MM.1S (cell line): Measurements from ENCODE around the gene EXOC5.

Source experiments
- DNase-seq: peaks from one replicate; pipeline ENCODE4 v3.0.0-alpha.2; 2015
- H2AFZ ChIP-seq: fragments of 300-600 bp; sonication (generic); 2 replicates; pipeline ENCODE4 v1.6.0; 2016; ENCODE audit warnings: antibody characterized with exemption, low read length
- H3F3A ChIP-seq: fragments of 300-600 bp; sonication (generic); 2 replicates; pipeline ENCODE4 v1.6.1; 2016; ENCODE audit warnings: mild to moderate bottlenecking, antibody characterized with exemption, low read length, moderate library complexity, mixed read lengths; ENCODE audit not compliant: insufficient read depth
- H3K27ac ChIP-seq: fragments of 300-600 bp; sonication (generic); 2 replicates; pipeline ENCODE4 v1.5.1; 2016; ENCODE audit warnings: mild to moderate bottlenecking, low read length
- H3K27me3 ChIP-seq: fragments of 300-600 bp; sonication (generic); replicated peaks from 2 replicates; pipeline ENCODE4 v1.6.0; 2016; ENCODE audit warnings: low read length; ENCODE audit not compliant: insufficient read depth
- H3K36me3 ChIP-seq: fragments of 300-600 bp; sonication (generic); replicated peaks from 2 replicates; pipeline ENCODE4 v1.6.1; 2016; ENCODE audit warnings: mild to moderate bottlenecking, low read length, mixed read lengths; ENCODE audit not compliant: insufficient read depth
- H3K4me1 ChIP-seq: fragments of 300-600 bp; sonication (generic); 2 replicates; pipeline ENCODE4 v1.6.1; 2016; ENCODE audit warnings: low read length, mixed read lengths
- H3K4me2 ChIP-seq: fragments of 300-600 bp; sonication (generic); 2 replicates; pipeline ENCODE4 v1.6.0; 2016; ENCODE audit warnings: low read depth, low read length
- H3K4me3 ChIP-seq: fragments of 300-600 bp; sonication (generic); 2 replicates; pipeline ENCODE4 v1.5.1; 2016; ENCODE audit warnings: low read length, mixed read lengths
- H3K79me2 ChIP-seq: fragments of 300-600 bp; sonication (generic); 2 replicates; pipeline ENCODE4 v1.6.1; 2016; ENCODE audit warnings: mixed run types, low read length, mixed read lengths
- H3K9ac ChIP-seq: fragments of 300-600 bp; sonication (generic); 2 replicates; pipeline ENCODE4 v1.6.1; 2016; ENCODE audit warnings: low read length, mixed read lengths
- H3K9me2 ChIP-seq: fragments of 300-600 bp; sonication (generic); replicated peaks from 2 replicates; pipeline ENCODE4 v1.6.1; 2016; ENCODE audit warnings: mild to moderate bottlenecking, low read length, mixed read lengths; ENCODE audit not compliant: insufficient read depth
- H3K9me3 ChIP-seq: fragments of 300-600 bp; sonication (generic); replicated peaks from 2 replicates; pipeline ENCODE4 v1.6.1; 2016; ENCODE audit warnings: mild to moderate bottlenecking, low read length, mixed read lengths; ENCODE audit not compliant: insufficient read depth
- H4K20me1 ChIP-seq: fragments of 300-600 bp; sonication (generic); 2 replicates; pipeline ENCODE4 v1.6.1; 2016; ENCODE audit warnings: mild to moderate bottlenecking, low read length, moderate library complexity, mixed read lengths; ENCODE audit not compliant: insufficient read depth
- EZH2 ChIP-seq: fragments of 300-600 bp; sonication (generic); optimal IDR thresholded peaks from 2 replicates; pipeline ENCODE3; 2017; ENCODE audit warnings: low read depth, mild to moderate bottlenecking, antibody characterized with exemption, low read length, mixed read lengths
- EZH2phosphoT487 ChIP-seq: fragments of 300-600 bp; sonication (generic); IDR thresholded peaks from 2 replicates; pipeline ENCODE4 v1.6.1; 2018; ENCODE audit warnings: antibody characterized with exemption, low read length
- TF ChIP-seq, protein P1 (sequence below): fragments of 300-600 bp; sonication (generic); IDR thresholded peaks from 2 replicates; pipeline ENCODE4 v1.5.1; 2016; ENCODE audit warnings: antibody characterized with exemption, low read length, mixed read lengths

The EXOC5 gene

DNA sequence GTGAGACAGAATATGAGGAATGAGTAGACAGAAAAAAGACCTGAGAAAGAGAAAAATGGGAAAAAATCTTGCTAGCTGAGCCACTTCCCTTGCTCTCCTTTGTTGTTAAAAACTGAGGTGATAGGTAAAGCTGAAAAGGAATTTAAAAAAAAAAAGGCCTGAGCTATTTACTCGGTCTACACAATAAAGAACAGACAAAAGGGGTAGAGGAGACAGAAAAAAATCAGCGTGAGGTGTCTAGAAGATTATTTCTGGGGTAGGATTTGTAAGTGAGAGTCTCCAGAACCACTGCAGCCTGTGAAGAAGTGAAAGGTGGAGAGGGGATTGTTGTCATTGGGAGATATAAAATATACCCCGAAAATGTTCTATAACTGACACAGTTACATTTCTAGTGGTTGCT is 98.8 kb downstream of the EXOC5 start:
- no peak overlapping the region for H3K27ac ChIP-seq
- no peaks in the 10 kb centered on the region for H4K20me1 ChIP-seq
- DNase-seq: no peak
- no peaks in the 10 kb centered on the region for H3K36me3 ChIP-seq
- no peaks in the 10 kb centered on the region for H3K27me3 ChIP-seq
- H2AFZ ChIP-seq: no peak overlapping the region
- no peaks in the 10 kb centered on the region for H3K9me2 ChIP-seq
- no peak for TF ChIP-seq EZH2
- TF ChIP-seq EZH2phosphoT487: no peak
- TF ChIP-seq, protein P1, sequence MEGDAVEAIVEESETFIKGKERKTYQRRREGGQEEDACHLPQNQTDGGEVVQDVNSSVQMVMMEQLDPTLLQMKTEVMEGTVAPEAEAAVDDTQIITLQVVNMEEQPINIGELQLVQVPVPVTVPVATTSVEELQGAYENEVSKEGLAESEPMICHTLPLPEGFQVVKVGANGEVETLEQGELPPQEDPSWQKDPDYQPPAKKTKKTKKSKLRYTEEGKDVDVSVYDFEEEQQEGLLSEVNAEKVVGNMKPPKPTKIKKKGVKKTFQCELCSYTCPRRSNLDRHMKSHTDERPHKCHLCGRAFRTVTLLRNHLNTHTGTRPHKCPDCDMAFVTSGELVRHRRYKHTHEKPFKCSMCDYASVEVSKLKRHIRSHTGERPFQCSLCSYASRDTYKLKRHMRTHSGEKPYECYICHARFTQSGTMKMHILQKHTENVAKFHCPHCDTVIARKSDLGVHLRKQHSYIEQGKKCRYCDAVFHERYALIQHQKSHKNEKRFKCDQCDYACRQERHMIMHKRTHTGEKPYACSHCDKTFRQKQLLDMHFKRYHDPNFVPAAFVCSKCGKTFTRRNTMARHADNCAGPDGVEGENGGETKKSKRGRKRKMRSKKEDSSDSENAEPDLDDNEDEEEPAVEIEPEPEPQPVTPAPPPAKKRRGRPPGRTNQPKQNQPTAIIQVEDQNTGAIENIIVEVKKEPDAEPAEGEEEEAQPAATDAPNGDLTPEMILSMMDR: no peak
- no peaks in the 10 kb centered on the region for H3K4me1 ChIP-seq
- no peak overlapping the region for H3K4me2 ChIP-seq
- H3K79me2 ChIP-seq: no peaks in the 10 kb centered on the region
- H3K9me3 ChIP-seq: no peaks in the 10 kb centered on the region
- H3K4me3 ChIP-seq: no peak overlapping the region
- no peak overlapping the region for H3K9ac ChIP-seq
- H3F3A ChIP-seq: no peaks in the 10 kb centered on the region

DNA sequence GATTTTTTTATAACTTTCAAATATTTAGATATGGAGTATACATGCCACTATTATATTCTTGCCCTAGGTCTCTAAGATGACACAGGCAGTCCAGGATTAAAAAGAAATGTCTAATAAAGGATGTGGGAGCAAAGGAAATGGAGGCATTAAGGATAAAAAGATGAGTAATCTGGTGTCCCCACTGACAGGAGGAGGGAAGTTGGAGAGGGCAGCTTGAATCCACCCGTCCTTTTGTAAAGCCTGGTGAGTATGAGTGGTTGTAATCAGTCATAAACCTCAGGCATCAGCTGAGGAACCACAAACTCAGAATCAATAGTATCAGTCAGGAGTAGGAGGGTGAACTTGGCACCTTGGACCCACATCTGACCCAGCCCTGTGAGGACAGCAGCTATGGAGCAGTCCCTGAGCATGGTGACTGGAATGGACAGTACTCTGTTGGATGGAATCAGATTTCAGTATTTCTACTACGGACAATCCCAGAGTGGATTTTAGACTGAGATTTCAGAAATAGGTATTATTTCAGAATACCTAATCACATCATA is 100.5 kb downstream of the EXOC5 start:
- H3K9me2 ChIP-seq: no peaks in the 10 kb centered on the region
- H3K4me2 ChIP-seq: no peak overlapping the region
- H3K9ac ChIP-seq: no peak overlapping the region
- no peaks in the 10 kb centered on the region for H3F3A ChIP-seq
- H3K27me3 ChIP-seq: no peaks in the 10 kb centered on the region
- no peak overlapping the region for H2AFZ ChIP-seq
- DNase-seq: no peak
- H3K4me3 ChIP-seq: no peak overlapping the region
- H3K9me3 ChIP-seq: no peaks in the 10 kb centered on the region
- H4K20me1 ChIP-seq: no peaks in the 10 kb centered on the region
- H3K36me3 ChIP-seq: no peaks in the 10 kb centered on the region
- H3K79me2 ChIP-seq: no peaks in the 10 kb centered on the region
- no peaks in the 10 kb centered on the region for H3K4me1 ChIP-seq
- no peak overlapping the region for H3K27ac ChIP-seq
- TF ChIP-seq EZH2 (no peak), EZH2phosphoT487 (no peak)
- TF ChIP-seq, protein P1: no peak

DNA sequence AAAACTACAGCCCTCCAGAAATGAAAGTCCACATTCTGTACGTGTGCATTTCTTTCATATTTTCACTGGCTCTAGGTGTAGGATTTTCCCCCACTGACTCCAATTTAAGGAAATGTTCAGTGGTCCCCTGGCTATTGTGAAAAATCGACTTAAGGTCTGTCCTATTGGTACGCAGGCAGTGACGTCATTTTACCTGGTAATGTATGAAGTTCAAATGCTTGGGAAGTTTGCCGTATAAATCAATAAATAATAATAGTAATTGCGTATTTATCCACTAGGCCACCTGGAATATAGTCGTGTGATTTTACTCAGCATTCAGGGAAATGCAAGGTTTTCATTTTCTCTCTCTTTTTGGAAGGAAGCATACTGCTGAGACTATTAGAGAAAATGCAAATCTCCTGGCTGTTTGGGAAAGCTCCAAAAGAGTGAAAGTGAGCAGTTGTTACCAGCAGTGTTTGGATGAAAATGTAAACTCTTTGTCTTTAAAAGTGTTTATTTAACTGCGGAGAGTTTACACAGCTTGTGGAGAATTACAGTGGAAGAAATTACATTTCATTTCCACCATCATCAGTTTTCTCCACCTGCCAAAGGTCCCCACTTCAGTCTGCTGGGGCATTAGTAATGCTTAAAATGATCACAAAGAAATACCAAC is 107.0 kb downstream of the EXOC5 start:
- no peaks in the 10 kb centered on the region for H3K79me2 ChIP-seq
- H3F3A ChIP-seq: no peaks in the 10 kb centered on the region
- no peaks in the 10 kb centered on the region for H3K9me3 ChIP-seq
- no peaks in the 10 kb centered on the region for H3K4me1 ChIP-seq
- H3K4me2 ChIP-seq: no peak overlapping the region
- no peaks in the 10 kb centered on the region for H4K20me1 ChIP-seq
- no peak for DNase-seq
- no peak overlapping the region for H3K9ac ChIP-seq
- H3K4me3 ChIP-seq: no peak overlapping the region
- no peaks in the 10 kb centered on the region for H3K27me3 ChIP-seq
- H3K27ac ChIP-seq: no peak overlapping the region
- TF ChIP-seq EZH2 (no peak), EZH2phosphoT487 (no peak)
- TF ChIP-seq, protein P1: no peak
- no peaks in the 10 kb centered on the region for H3K36me3 ChIP-seq
- H3K9me2 ChIP-seq: no peaks in the 10 kb centered on the region
- no peak overlapping the region for H2AFZ ChIP-seq
